Testis (tissue), 3 donors: ENCODE results near the gene RHBG. TPM values are rescaled to one million over a fixed set of nuclear protein-coding genes. Genes with fewer than 3 reads are reported as not detected.

ENCODE experiments used
- DNase-seq: peaks from one replicate; pipeline ENCODE4 v3.0.0-alpha.2; 2019
- H3K27ac ChIP-seq, 2 donors: fragments of 200-600 bp; sonication (generic); one replicate each; pipeline ENCODE4 v1.5.1; 2019
- H3K27me3 ChIP-seq: fragments of 200-600 bp; sonication (generic); one replicate; pipeline ENCODE4 v1.5.1; 2019
- H3K36me3 ChIP-seq: fragments of 200-600 bp; sonication (generic); one replicate; pipeline ENCODE4 v1.5.1; 2017; ENCODE audit warnings: low read depth; ENCODE audit errors: missing control alignments
- H3K4me1 ChIP-seq: fragments of 200-600 bp; sonication (generic); one replicate; pipeline ENCODE4 v1.5.1; 2019
- H3K4me3 ChIP-seq, 2 donors: fragments of 200-600 bp; sonication (generic); one replicate each; pipeline ENCODE4 v1.5.1; 2017 to 2019
- H3K9me3 ChIP-seq: fragments of 200-600 bp; sonication (generic); one replicate; pipeline ENCODE4 v1.5.1; 2017
- CTCF ChIP-seq, 3 experiments: fragments of 450-650 bp in 2 of 3; fragments of 200-600 bp in 1 of 3; sonication (generic) in 1 of 3; IDR thresholded peaks; one replicate each; pipeline ENCODE4 v1.5.1; 2016 to 2019; ENCODE audit warnings: antibody characterized with exemption in 3 of 3, mild to moderate bottlenecking in 2 of 3, moderate library complexity in 1 of 3
- POLR2A ChIP-seq: fragments of 450-650 bp; IDR thresholded peaks from one replicate; pipeline ENCODE4 v1.6.1; 2017; ENCODE audit warnings: antibody characterized with exemption, mild to moderate bottlenecking, moderate library complexity
- WGBS, 2 donors: methylation state at CpG; one replicate each; pipeline ENCODE4 v1.1.5; 2018; 5-methylcytosine and 5-hydroxymethylcytosine counted together
- intact Hi-C: fragments of 100-400 bp; cut with DNase I; formaldehyde crosslinking; loops from one replicate; pipeline ENCODE4 v1.15.1; 2023; ENCODE audit warnings: low total_unique reads
- polyA plus RNA-seq: library from polyadenylated mRNA; stranded (reverse); fragments of 350-450 nt; fragmentation: Illumina TruSeq; extraction: RNeasy Lipid Tissue Mini Kit (QIAGEN cat#74804); gene quantifications from one replicate; pipeline ENCODE4 v1.2.3, GENCODE V29; 2014; ENCODE audit warnings: low read depth, low replicate concordance; ENCODE audit not compliant: insufficient read depth
- total RNA-seq, 2 donors: library from RNA; depleted of rRNA; stranded (reverse); fragments of >200 nt; gene quantifications; one replicate each; pipeline ENCODE4 v1.2.3, GENCODE V29; 2016

Gene RHBG
- total and polyA plus RNA-seq, 3 donors from 2014 or later, result 2.0 to 3.3 (median 2.0) TPM

GRCh38 chr1:156393095-156393494 is 24.1 kb downstream of the RHBG start:
- no peaks in the 10 kb centered on the region for H3K4me1 ChIP-seq
- no peak overlapping the region for H3K27ac ChIP-seq
- H3K36me3 ChIP-seq, result no peaks in the 10 kb centered on the region
- intact Hi-C loops, result no loop called here
- H3K9me3 ChIP-seq, result no peaks in the 10 kb centered on the region
- H3K27me3 ChIP-seq, result no peaks in the 10 kb centered on the region
- no peak for DNase-seq
- H3K4me3 ChIP-seq, result no peak overlapping the region
- TF ChIP-seq CTCF (IDR thresholded peaks at IDR 0.05), result no peak
- TF ChIP-seq POLR2A, result no peak

- Histone ChIP-seq H3K36me3 (no peaks in the 10 kb centered on the region), H3K27ac (no peak overlapping the region), H3K4me1 (no peaks in the 10 kb centered on the region), H3K9me3 (no peaks in the 10 kb centered on the region), H3K27me3 (no peaks in the 10 kb centered on the region), H3K4me3 (no peak overlapping the region)
- TF ChIP-seq POLR2A, result no peak
- TF ChIP-seq CTCF (IDR thresholded peaks at IDR 0.05), result no peak
- DNase-seq, result no peak
- 91 to 94% methylated on average over 5 to 9 of the region's 9 CpGs for WGBS, 2 donors
- intact Hi-C loops, result no loop called here
Measured at GRCh38 chr1:156394082-156394481, 25.1 kb downstream of the RHBG start.

- intact Hi-C loops, result no loop called here
- no peaks in the 10 kb centered on the region for H3K4me1 ChIP-seq
- TF ChIP-seq POLR2A (no peak), CTCF (IDR thresholded peaks at IDR 0.05) (no peak)
- no peak overlapping the region for H3K27ac ChIP-seq
- WGBS, 2 donors, result 87 to 90% methylated on average over 16 of the region's 16 CpGs
- H3K4me3 ChIP-seq, result no peak overlapping the region
- no peaks in the 10 kb centered on the region for H3K9me3 ChIP-seq
- no peaks in the 10 kb centered on the region for H3K36me3 ChIP-seq
- no peak for DNase-seq
- no peaks in the 10 kb centered on the region for H3K27me3 ChIP-seq
Measured at GRCh38 chr1:156394835-156395461, 25.9 kb downstream of the RHBG start.

GRCh38 chr1:156399355-156400125 is 30.5 kb downstream of the RHBG start:
- Histone ChIP-seq H3K4me3 (no peak overlapping the region), H3K27me3 (no peaks in the 10 kb centered on the region), H3K4me1 (no peaks in the 10 kb centered on the region), H3K9me3 (no peaks in the 10 kb centered on the region), H3K27ac (no peak overlapping the region), H3K36me3 (no peaks in the 10 kb centered on the region)
- TF ChIP-seq CTCF (IDR thresholded peaks at IDR 0.05) (no peak), POLR2A (no peak)
- WGBS, 2 donors, result 66 to 74% methylated on average over 10 of the region's 10 CpGs
- intact Hi-C loops, result no loop called here
- DNase-seq, result no peak
